Renal cortical epithelial cell (primary cell): ENCODE data around the gene TMCC3. TPM values are rescaled to one million over a fixed set of nuclear protein-coding genes. Genes with fewer than 3 reads are reported as not detected.
A peak's percentile ranks its signal among the peaks of the same experiment; 100 is the strongest.

ENCODE experiments used
- DNase-seq: peaks from one replicate; pipeline ENCODE4 v3.0.0-alpha.2; 2011; ENCODE audit warnings: low read depth
- total RNA-seq: library from RNA; depleted of rRNA; stranded (reverse); fragments of >200 nt; gene quantifications from 2 replicates; pipeline ENCODE4 v1.2.3, GENCODE V29; 2014

TMCC3 gene
- total RNA-seq, 1 donor from 2014 or later = 10.3 TPM

DNA sequence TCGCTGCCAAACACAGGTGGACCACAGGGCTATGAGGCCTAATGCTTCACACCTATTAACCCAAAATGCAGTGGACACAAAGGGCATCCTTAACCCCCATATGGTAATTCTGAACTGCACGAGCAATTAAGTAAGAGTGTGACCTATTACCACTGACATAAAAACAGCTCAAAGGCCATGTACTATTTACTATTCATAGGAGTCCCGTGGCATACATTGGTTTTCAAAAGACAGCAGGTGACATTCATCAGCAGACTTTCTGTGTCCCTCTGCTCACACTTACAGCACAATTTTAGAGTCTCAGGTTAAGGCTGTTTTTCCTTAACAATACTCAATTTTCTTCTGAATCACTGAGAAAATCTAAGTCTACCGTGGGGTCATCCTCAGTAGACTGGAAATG is 23.1 kb upstream of the TMCC3 start:
- DNase-seq = no peak

GRCh38 chr12:94671917-94672316 is 21.6 kb upstream of the TMCC3 start:
- DNase-seq = no peak

DNA sequence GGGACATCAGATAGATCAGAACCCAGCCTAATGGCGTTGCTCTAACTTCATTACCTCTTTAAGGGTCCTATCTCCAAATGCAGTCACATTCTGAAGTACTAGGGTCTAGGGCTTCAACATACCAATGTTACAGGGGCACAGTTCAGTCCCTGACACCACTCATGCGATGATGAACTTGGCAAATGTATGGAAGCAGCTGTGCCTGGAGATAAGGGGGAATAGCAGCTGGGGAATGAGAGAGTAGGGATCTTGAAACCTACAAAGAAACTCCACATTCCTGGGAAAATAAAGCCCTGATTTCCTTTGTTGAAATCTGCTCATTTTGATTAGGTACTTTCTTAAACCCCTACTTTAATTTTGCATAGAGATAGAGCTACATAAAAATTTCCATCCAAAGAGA is 20.5 kb upstream of the TMCC3 start:
- no peak for DNase-seq

GRCh38 chr12:94670075-94670474 is 19.7 kb upstream of the TMCC3 start:
- no peak for DNase-seq

DNA sequence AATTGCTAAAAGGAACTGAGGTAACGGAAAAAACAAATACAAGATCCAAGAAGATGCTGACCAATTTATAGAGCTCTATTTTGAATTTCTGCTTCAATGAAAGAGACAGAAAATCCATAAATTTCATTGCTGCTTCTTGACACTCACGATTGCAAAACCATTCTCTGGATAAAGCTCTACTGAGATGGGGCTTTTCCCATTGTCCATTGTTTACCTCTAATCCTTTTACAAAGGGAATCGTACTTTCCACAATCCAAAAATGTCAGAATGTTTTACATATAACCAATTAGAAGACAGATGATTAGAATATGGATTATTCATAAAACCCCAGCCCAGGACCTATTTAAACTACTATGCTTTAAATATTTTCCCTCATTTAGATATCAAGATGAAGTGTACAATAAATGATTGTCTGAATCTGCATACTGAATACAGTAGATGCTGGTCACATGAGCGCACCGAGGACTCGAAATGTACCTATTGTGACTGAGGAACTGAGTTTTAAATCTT is 16.7 kb upstream of the TMCC3 start:
- DNase-seq = no peak

DNA sequence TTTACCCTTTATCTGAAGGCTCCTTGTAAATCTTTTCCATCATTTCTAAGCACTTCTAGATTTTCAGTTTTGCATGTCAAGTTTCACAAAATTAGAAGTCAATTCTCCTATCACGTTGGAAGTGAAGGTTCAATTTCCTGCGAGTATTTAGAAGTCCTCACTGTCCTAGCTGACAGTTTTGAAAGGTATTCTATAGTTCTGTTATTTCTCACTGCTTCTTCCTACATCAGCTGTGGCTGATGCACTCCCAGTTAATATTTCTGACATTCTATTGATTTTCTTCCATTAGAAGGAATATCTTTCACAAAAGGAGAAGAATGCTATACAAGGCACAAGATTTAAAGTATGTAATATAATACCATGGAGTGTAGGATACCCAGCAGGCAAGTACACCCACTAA is 15.8 kb upstream of the TMCC3 start:
- DNase-seq = no peak

DNA sequence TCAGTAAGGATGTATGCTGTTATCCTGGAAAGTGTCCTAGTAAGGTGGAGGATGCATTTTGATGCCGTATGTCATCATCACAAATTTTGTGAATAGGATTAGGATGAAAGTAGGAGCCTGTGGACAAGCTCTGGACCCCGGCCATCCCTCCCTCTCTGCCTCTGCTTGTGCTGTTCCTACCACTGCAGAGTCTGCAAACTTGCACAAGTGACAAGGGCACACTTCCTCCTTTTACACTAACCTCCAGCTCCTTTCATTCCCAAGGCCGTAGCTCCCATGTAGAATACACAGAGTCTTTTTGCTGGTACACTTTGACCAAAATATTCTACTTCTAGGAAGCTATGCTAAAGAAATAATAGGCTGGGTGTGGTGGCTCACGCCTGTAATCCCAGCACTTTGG is 13.3 kb upstream of the TMCC3 start:
- no peak for DNase-seq

DNA sequence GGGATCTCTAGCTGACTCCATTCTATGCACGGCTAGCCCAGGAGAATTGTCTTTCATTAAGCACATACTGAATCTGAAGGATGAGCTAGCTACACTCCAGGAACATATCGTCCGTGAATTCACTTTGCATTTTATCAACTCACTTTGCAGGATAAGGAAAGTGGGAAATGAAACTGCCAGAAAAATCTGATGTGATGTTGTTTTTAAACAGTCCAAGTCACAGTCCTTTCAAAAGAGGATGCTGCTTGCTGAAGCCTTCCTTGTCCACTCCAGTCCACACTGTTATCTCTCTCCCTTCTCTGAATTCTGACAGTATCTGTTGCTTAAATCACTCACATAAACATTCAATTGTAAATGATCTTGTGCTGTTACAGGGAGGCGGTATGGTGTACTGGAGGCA is 12.7 kb upstream of the TMCC3 start:
- DNase-seq = no peak

GRCh38 chr12:94660436-94660835 is 10.1 kb upstream of the TMCC3 start:
- no peak for DNase-seq

DNA sequence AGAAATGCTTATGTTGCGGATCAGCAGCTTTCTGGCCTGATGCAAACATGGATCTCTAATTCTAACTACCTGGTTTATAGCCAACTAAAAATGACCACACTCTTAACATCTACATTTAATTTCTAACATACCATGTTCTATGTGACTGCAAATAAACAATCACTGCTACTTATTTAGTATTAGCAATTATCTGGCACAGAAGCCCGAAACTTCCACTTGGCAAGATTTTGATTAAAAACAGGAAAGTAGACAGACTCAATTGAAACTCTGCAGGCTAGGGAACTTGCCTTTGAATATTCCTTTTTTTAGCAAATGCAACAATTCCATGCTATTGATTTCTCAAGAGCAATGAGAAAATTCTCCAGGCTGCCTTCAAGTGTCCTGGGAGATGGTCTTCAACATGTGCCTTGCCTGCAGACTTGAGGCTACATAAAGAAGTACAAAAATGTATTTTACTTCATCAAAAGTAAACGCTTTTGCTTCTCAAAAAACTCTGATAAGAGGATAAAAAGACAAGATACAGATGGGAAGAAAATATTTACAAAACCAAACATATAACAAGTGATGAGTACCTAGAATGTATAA is 9.1 kb upstream of the TMCC3 start:
- no peak for DNase-seq

GRCh38 chr12:94658931-94659330 is 8.6 kb upstream of the TMCC3 start:
- DNase-seq = no peak

DNA sequence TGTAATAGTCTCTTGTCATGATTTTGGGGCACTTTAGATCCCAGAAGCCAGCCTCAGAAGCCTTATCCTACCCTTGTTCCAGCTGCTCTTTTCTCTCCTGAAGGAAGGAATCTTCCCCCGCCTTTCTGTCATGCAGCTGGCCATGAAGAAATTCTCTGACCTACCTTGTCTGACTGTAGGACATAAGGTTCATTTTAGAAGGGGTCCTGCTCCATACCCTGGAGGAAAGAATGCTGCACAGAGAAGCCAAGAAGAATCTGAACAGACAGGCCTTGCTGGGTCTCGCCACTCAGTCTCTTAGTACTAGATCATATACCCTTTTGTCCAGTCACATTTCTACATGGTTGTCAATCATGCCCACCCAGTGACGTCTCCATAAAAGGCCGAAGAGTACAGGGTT is 6.2 kb upstream of the TMCC3 start:
- no peak for DNase-seq

DNA sequence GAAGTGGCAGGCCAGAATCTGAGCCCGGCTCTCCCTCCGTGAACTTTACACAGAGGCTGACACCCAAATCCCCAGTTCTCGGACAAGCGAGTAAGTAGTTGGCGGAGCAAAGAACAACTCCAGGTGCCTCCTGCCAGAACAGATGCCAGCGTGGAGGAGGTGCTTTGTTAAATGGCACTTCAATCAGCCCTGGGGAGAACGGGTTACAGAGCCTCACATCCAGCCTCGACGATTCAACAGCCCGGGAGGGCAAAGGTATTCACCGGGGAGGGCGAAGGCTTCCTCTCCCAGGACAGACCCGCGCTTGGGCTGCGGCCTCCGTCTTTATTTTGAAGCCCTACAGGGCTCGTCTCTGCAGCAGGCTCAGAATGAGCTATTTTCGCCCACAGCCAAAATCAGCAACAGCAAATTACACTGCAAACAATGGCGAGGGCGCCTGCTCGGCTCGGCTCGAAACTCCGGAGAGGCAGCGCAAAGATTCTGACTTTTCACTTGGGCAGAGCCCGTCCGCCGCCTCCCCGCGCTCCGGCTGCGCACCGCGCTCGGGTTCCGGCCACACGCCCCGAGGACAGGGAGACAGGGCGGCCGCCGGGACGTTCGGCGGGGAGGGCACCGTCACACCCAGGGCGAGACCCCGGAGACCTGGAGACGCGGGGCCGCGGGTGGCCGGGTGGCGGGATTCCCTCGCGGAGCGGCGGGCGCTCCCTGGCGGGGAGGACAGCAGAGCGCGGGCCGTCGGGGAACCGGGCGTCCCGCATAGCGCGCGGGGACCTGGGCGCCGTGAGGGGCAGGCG is 811 bp downstream of the TMCC3 start:
- no peak for DNase-seq

GRCh38 chr12:94648578-94648977 is 1.8 kb downstream of the TMCC3 start:
- DNase-seq = peak; percentile 56

DNA sequence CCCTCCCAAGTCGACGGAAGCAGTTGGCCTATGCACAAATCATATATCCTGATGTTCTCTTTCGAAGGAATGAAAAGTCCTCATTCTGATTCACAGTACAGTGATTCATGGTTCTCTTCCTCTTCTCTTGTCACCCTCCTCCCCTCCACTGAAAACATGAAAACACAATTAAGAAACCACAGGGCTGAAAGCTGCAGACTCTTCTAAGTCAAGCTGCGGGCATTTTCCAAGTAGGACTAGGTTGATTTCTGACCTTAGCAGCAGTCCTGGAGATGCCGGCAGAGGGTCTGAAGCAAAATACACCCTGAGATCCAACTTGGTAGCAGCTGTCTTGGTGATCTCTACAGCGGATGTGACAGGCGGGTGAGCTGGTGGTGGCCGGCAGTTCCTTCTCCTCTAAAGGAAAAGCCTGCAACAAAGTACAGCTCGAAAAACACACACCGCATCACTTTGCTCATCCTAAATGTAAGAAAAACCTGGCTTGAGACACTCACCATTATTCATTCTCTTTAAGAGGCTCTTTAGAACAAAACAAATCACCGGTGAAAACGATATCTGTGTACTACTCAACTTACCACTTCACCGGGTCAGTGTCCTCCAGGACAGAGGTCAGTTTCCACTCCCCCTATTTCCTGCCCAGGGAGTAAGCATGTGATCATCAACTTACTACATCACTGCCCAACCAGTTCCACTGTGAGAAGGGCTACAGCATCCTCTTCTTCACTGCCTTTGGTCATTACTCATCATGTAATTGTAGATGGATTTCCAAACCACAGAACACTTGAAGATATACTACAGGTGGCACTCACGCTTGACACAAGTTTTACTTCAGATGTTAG is 6.0 kb downstream of the TMCC3 start:
- peak; percentile 97 for DNase-seq

DNA sequence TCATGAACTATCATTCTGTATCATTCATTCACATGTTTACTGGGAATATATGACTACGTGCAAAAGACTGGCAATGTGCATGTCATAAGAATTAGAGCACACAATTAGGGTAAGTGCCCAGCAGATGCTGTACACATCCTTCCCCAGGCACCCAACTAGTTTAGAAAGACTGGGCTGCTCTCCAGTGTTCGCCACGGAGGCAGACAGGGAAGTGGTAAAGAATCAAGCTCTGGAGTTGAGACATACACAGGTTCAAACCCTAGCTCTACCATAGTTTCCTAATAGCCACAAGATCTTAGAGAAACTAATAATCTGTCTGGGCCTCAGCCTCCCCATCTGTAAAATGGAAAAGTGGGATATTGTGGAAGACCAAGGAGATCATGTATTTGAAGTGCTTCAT is 6.8 kb downstream of the TMCC3 start:
- no peak for DNase-seq

GRCh38 chr12:94641283-94641682 is 9.1 kb downstream of the TMCC3 start:
- DNase-seq = peak; percentile 93

DNA sequence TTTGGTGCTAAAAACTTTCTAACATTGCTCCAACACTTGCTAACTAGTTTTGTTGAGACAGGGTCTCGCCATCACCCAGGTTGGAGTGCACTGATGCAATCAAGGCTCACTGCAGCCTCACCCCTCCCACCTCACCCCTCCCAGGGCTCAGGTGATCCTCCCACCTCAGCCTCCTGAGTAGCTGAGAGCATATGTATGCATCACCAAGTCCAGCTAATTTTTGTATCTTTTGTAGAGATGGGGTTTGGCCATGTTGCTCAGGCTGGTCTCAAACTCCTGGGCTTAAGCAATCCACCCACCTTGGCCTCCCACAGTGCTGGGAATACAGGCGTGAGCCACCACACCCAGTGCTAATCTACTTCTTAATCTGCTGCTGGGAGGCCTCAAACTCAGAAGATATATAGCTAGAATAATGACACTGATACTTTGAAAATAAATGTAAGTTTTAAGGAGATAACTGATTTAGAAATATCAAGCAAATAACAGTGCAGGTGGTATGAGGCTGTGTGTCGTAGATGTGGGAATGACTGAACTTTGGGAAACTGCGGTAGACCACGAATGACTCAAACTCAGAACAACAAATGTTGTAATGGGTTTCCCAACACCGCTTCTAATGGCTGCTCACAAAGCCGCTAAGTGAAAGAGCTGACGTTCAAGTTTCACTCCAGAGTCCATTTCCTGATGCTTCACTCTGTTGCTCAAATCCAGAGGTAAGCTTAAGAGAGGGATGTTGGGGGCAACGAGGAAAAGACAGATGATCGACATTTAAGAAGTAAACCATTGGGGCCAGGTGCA is 10.0 kb downstream of the TMCC3 start:
- peak; percentile 99 for DNase-seq

GRCh38 chr12:94638521-94638920 is 11.8 kb downstream of the TMCC3 start:
- no peak for DNase-seq

- DNase-seq = no peak
Observed at GRCh38 chr12:94637390-94638113, 12.8 kb downstream of the TMCC3 start.

- peak; percentile 68 for DNase-seq
Observed at GRCh38 chr12:94636462-94637085, 13.8 kb downstream of the TMCC3 start.
